Panc1 (cell line): ENCODE data around the gene HADHA. TPM values are rescaled to one million over a fixed set of nuclear protein-coding genes. Genes with fewer than 3 reads are reported as not detected.

Experiments
- ATAC-seq: fragments of 200-7000 bp; cut with Tn5 transposase; 2 replicates; pipeline ENCODE4 v1.9.1; 2020; ENCODE audit warnings: mild to moderate bottlenecking, moderate library complexity
- BruUV-seq: library from RNA; stranded (reverse); fragments of 400-500 nt; replicated peaks from 2 replicates; lab custom pipeline; 2021; lab: Mats Ljungman, UMichigan
- CTCF ChIA-PET: fragments of 300-600 bp; sonication (Branson Sonifier 250); formaldehyde crosslinking; loops from one replicate; lab custom pipeline; 2022; ENCODE audit warnings: antibody characterized with exemption; lab: Charles Lee
- POLR2A ChIA-PET: fragments of 300-600 bp; sonication (Branson Sonifier 250); formaldehyde crosslinking; loops from one replicate; lab custom pipeline; 2022; ENCODE audit warnings: antibody characterized with exemption; lab: Charles Lee
- DNase-seq: peaks from one replicate; pipeline ENCODE4 v3.0.0-alpha.2; 2010; ENCODE audit warnings: low read depth, low spot score
- H3K27ac ChIP-seq: 2 replicates; pipeline ENCODE4 v1.5.1; 2011; ENCODE audit warnings: mild to moderate bottlenecking, low read length, inconsistent platforms
- H3K27me3 ChIP-seq: fragments of 200-500 bp; sonication (Bioruptor generic); 2 replicates; pipeline ENCODE4 v1.6.0; 2014; ENCODE audit warnings: low read length, inconsistent platforms; ENCODE audit not compliant: control insufficient read depth, insufficient read depth
- H3K36me3 ChIP-seq: fragments of 200-500 bp; sonication (Bioruptor generic); 2 replicates; pipeline ENCODE4 v1.5.1; 2014; ENCODE audit warnings: inconsistent platforms, mild to moderate bottlenecking, low read length, moderate library complexity; ENCODE audit not compliant: control insufficient read depth, insufficient read depth
- H3K4me1 ChIP-seq: 2 replicates; pipeline ENCODE4 v1.5.1; 2011; ENCODE audit warnings: inconsistent platforms, mild to moderate bottlenecking, low read length, moderate library complexity; ENCODE audit not compliant: control insufficient read depth, insufficient read depth
- H3K4me3 ChIP-seq, 2 experiments: 2 replicates each; pipeline ENCODE4 v1.5.1; 2011 to 2012; ENCODE audit warnings: low read depth in 2 of 2, low read length in 2 of 2, mild to moderate bottlenecking in 2 of 2, inconsistent platforms in 1 of 2, moderate library complexity in 1 of 2
- H3K9me3 ChIP-seq: fragments of 200-500 bp; sonication (Bioruptor generic); 2 replicates; pipeline ENCODE4 v1.5.1; 2014; ENCODE audit warnings: low read depth, mild to moderate bottlenecking, inconsistent platforms, low read length, moderate library complexity; ENCODE audit not compliant: control insufficient read depth, insufficient read depth
- CTCF ChIP-seq: fragments of 450-650 bp; IDR thresholded peaks from 2 replicates; pipeline ENCODE4 v1.5.1; 2017; ENCODE audit warnings: mild to moderate bottlenecking
- POLR2AphosphoS5 ChIP-seq: IDR thresholded peaks from 2 replicates; pipeline ENCODE4 v1.6.1; 2012; ENCODE audit warnings: mild to moderate bottlenecking, low read depth, low read length, moderate library complexity
- REST ChIP-seq, 2 experiments: IDR thresholded peaks; 2 replicates each; pipeline ENCODE4 v1.6.1; 2011 to 2012; ENCODE audit warnings: low read depth in 2 of 2, control low read depth in 1 of 2, low read length in 1 of 2, mild to moderate bottlenecking in 1 of 2, moderate library complexity in 1 of 2; ENCODE audit not compliant: insufficient read depth in 1 of 2
- SIN3A ChIP-seq: IDR thresholded peaks from 2 replicates; pipeline ENCODE4 v1.6.1; 2012; ENCODE audit warnings: low read depth, mild to moderate bottlenecking, low read length, moderate library complexity, borderline replicate concordance; ENCODE audit not compliant: insufficient read depth
- TCF7L2 ChIP-seq: IDR thresholded peaks from 2 replicates; pipeline ENCODE4 v1.6.1; 2011; ENCODE audit warnings: mild to moderate bottlenecking, low read depth, low read length, inconsistent platforms
- in situ Hi-C: cut with HindIII; loops from 2 replicates; pipeline ENCODE4 v1.10.0; 2016; ENCODE audit warnings: low sequenced_read_pairs, low pct_unique_long_range_greater_than_20kb
- intact Hi-C: fragments of 100-400 bp; cut with micrococcal nuclease; formaldehyde crosslinking; loops from one replicate; pipeline ENCODE4 v1.10.0; 2022; ENCODE audit not compliant: unreplicated experiment
- total RNA-seq: library from RNA; stranded (reverse); gene quantifications from one replicate; pipeline ENCODE4 v1.2.1, GENCODE V29; 2021; ENCODE audit not compliant: unreplicated experiment

HADHA gene
- total RNA-seq, 1 experiment from 2014 or later = 148 TPM

- no peaks in the 10 kb centered on the region for H3K27me3 ChIP-seq
- H3K36me3 ChIP-seq = no peaks in the 10 kb centered on the region
- H3K27ac ChIP-seq = no peak overlapping the region
- ATAC-seq = no peak
- no TSS peak for BruUV-seq
- DNase-seq = no peak
- H3K4me1 ChIP-seq = no peaks in the 10 kb centered on the region
- TF ChIP-seq REST (IDR thresholded peaks at IDR 0.05; ENCODE audit: insufficient read depth in 1 of 2, low read depth in 2 of 2, low read length in 1 of 2) = no peak
- TF ChIP-seq SIN3A = no peak
- POLR2A ChIA-PET = no interaction called here
- no peak overlapping the region for H3K4me3 ChIP-seq
- CTCF ChIA-PET = interaction anchor here (0.7 kb wide), 1 partner anchor 215 kb away, joined by 5 read pairs; no protein-coding TSS in a partner anchor
- intact Hi-C loops = no loop called here
- in situ Hi-C loops = no loop called here
- no peaks in the 10 kb centered on the region for H3K9me3 ChIP-seq
Measured at GRCh38 chr2:26165403-26165802, 79.0 kb downstream of the HADHA start.

- H3K36me3 ChIP-seq = no peaks in the 10 kb centered on the region
- no peak overlapping the region for H3K27ac ChIP-seq
- H3K9me3 ChIP-seq = no peaks in the 10 kb centered on the region
- H3K4me1 ChIP-seq = no peaks in the 10 kb centered on the region
- ChIA-PET POLR2A (no interaction called here), CTCF (no interaction called here)
- ATAC-seq (no peak), DNase-seq (no peak)
- TF ChIP-seq POLR2AphosphoS5 (no peak), SIN3A (no peak), CTCF (no peak), REST (IDR thresholded peaks at IDR 0.05; ENCODE audit: insufficient read depth in 1 of 2, low read depth in 2 of 2, low read length in 1 of 2) (no peak), TCF7L2 (no peak)
- no peaks in the 10 kb centered on the region for H3K27me3 ChIP-seq
- no peak overlapping the region for H3K4me3 ChIP-seq
- intact Hi-C loops = no loop called here
- in situ Hi-C loops = no loop called here
- no TSS peak for BruUV-seq
Measured at GRCh38 chr2:26164641-26165211, 79.7 kb downstream of the HADHA start.
